IPS-20b (cell line): ENCODE data around the gene RAD18.

ENCODE experiments used
- H3K27ac ChIP-seq: one replicate; pipeline ENCODE4 v1.5.1; 2013; ENCODE audit warnings: low read length
- H3K27me3 ChIP-seq: 2 replicates; pipeline ENCODE4 v1.6.1; 2013; ENCODE audit warnings: mild to moderate bottlenecking, low read length, inconsistent platforms; ENCODE audit not compliant: insufficient read depth
- H3K36me3 ChIP-seq: 2 replicates; pipeline ENCODE4 v1.6.1; 2013; ENCODE audit warnings: low read depth, mild to moderate bottlenecking, inconsistent platforms, low read length, moderate library complexity; ENCODE audit not compliant: insufficient read depth
- H3K4me1 ChIP-seq: 2 replicates; pipeline ENCODE4 v1.6.1; 2013; ENCODE audit warnings: mild to moderate bottlenecking, control low read depth, inconsistent platforms, low read length, moderate library complexity; ENCODE audit not compliant: insufficient read depth
- H3K4me3 ChIP-seq: 2 replicates; pipeline ENCODE4 v1.5.1; 2013; ENCODE audit warnings: mild to moderate bottlenecking, low read length, inconsistent platforms
- H3K9ac ChIP-seq: 2 replicates; pipeline ENCODE4 v1.6.1; 2013; ENCODE audit warnings: low read depth, mild to moderate bottlenecking, inconsistent platforms, low read length, moderate library complexity
- H3K9me3 ChIP-seq: 2 replicates; pipeline ENCODE4 v1.6.1; 2013; ENCODE audit warnings: mild to moderate bottlenecking, low read depth, low read length, inconsistent platforms; ENCODE audit not compliant: insufficient read depth

RAD18 gene

DNA sequence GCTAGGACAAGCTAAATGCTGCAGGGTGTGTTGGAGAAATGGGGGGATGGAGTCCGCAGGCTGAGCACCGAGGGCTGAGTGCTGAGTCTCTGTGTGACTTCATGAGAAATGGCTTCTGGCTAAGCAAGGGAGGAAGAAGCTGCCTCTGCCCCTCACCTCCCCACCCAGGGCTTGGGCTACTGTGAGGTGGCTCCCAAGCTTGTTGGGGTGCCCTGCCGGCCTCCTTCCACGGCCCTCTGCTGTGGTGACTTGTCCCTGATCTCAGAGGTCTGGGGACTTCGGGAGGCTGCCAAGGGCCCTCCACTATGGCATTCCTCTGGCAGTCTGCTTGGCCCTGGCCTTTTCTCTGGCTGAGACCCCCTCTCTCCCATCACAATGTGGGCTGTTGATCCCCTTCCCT, 30.1 kb upstream of the RAD18 start:
- Histone ChIP-seq H3K4me1 (peaks cover 3% of the 10 kb centered on the region; the same call in 1 of the 2 replicates), H3K27me3 (no peaks in the 10 kb centered on the region), H3K36me3 (no peaks in the 10 kb centered on the region)

DNA sequence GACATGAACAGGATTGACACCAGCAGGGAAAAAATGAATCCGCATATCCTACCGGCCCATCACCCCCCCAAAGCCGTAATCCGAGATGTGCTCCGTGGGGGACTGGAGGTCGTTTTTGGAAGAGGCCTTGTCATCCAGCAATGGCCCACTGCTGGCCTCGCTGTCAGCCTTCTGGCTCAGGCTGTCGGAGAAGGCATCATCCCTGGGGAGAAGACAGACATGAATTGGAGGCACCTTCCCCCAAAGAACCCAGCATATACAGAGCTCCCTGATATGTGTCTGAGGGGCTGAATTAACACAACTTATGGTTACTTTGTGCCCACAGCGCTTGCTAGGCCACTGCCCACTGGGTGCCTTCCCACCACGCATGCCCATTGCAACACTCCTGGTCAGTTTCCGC, 29.6 kb upstream of the RAD18 start:
- Histone ChIP-seq H3K36me3 (no peaks in the 10 kb centered on the region), H3K27ac (no peak overlapping the region)

More for the DNA sequence above, 30.1 kb upstream of the RAD18 start:
- H3K9me3 ChIP-seq = no peaks in the 10 kb centered on the region
- H3K9ac ChIP-seq = no peak overlapping the region
- no peak overlapping the region for H3K27ac ChIP-seq
- H3K4me3 ChIP-seq = no peak overlapping the region

GRCh38 chr3:8992199-8992598, 28.9 kb upstream of the RAD18 start:
- Histone ChIP-seq H3K27ac (no peak overlapping the region), H3K36me3 (no peaks in the 10 kb centered on the region), H3K4me3 (no peak overlapping the region), H3K4me1 (peaks cover 3% of the 10 kb centered on the region; the same call in 1 of the 2 replicates), H3K9me3 (no peaks in the 10 kb centered on the region), H3K9ac (no peak overlapping the region), H3K27me3 (no peaks in the 10 kb centered on the region)

More for the DNA sequence above, 29.6 kb upstream of the RAD18 start:
- Histone ChIP-seq H3K4me3 (no peak overlapping the region), H3K9me3 (no peaks in the 10 kb centered on the region), H3K9ac (no peak overlapping the region), H3K27me3 (no peaks in the 10 kb centered on the region), H3K4me1 (peaks cover 3% of the 10 kb centered on the region; the same call in 1 of the 2 replicates)

GRCh38 chr3:8990266-8991215, 27.3 kb upstream of the RAD18 start:
- Histone ChIP-seq H3K9me3 (no peaks in the 10 kb centered on the region), H3K36me3 (no peaks in the 10 kb centered on the region), H3K4me3 (no peak overlapping the region), H3K9ac (no peak overlapping the region), H3K4me1 (peaks cover 3% of the 10 kb centered on the region; the same call in 1 of the 2 replicates), H3K27me3 (no peaks in the 10 kb centered on the region), H3K27ac (no peak overlapping the region)

- H3K9me3 ChIP-seq = no peaks in the 10 kb centered on the region
- no peak overlapping the region for H3K27ac ChIP-seq
- no peak overlapping the region for H3K4me3 ChIP-seq
- H3K9ac ChIP-seq = no peak overlapping the region
- no peaks in the 10 kb centered on the region for H3K27me3 ChIP-seq
- peaks cover 3% of the 10 kb centered on the region; the same call in 1 of the 2 replicates for H3K4me1 ChIP-seq
- no peaks in the 10 kb centered on the region for H3K36me3 ChIP-seq
These were observed 25.7 kb upstream of the RAD18 start for GRCh38 chr3:8988791-8989558.

GRCh38 chr3:8988384-8988655, 25.0 kb upstream of the RAD18 start:
- peaks cover 3% of the 10 kb centered on the region; the same call in 1 of the 2 replicates for H3K4me1 ChIP-seq
- no peak overlapping the region for H3K27ac ChIP-seq
- H3K36me3 ChIP-seq = no peaks in the 10 kb centered on the region
- no peaks in the 10 kb centered on the region for H3K27me3 ChIP-seq
- no peak overlapping the region for H3K4me3 ChIP-seq
- no peaks in the 10 kb centered on the region for H3K9me3 ChIP-seq
- no peak overlapping the region for H3K9ac ChIP-seq

DNA sequence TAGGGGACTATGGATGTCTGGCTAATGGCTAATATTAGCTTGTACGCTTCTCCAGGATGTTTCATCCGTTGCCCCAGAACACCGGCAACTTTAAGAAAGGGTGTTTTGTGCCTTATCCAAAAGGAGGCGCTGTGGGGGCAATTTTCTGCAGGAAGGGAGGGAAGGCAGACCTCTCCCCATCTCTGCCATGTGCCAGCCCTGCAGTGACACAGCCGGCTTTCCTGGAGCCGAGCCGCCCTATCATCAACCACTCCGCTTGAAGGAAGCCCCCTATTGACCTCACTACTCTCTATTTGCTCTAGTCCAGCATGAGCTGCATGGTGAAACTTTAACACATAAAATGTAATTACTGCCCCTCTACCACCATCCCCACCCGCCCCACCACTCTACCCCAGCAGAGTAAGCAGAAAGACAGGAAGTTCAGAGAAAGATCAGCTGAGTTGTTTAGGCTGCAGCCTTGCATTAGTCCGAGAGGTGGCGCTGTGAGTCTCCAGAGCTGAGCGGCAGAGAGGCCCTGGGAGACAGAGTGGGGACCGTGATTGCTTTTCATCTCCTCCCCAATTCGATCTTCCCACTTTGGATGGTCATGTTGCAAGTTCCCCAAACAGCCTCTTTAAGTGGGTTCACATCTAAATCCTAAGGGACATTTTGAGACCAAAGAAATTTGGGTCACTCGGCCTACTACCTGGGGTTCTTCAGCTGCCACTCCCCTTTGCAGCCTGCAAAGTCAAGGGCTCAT, 24.5 kb upstream of the RAD18 start:
- Histone ChIP-seq H3K9me3 (no peaks in the 10 kb centered on the region), H3K27ac (no peak overlapping the region), H3K27me3 (no peaks in the 10 kb centered on the region), H3K36me3 (no peaks in the 10 kb centered on the region), H3K4me1 (peaks cover 1% of the 10 kb centered on the region; the same call in 1 of the 2 replicates), H3K9ac (no peak overlapping the region), H3K4me3 (peak overlapping the region; percentile 54; the same call in 1 of the 2 replicates)

GRCh38 chr3:8987226-8987625, 24.0 kb upstream of the RAD18 start:
- Histone ChIP-seq H3K9me3 (no peaks in the 10 kb centered on the region), H3K27me3 (no peaks in the 10 kb centered on the region), H3K27ac (no peak overlapping the region), H3K4me3 (no peak overlapping the region), H3K4me1 (no peaks in the 10 kb centered on the region; the same call in 1 of the 2 replicates), H3K36me3 (no peaks in the 10 kb centered on the region), H3K9ac (no peak overlapping the region)

- no peak overlapping the region for H3K4me3 ChIP-seq
- H3K9ac ChIP-seq = no peak overlapping the region
- no peaks in the 10 kb centered on the region for H3K4me1 ChIP-seq
- H3K36me3 ChIP-seq = no peaks in the 10 kb centered on the region
- no peaks in the 10 kb centered on the region for H3K27me3 ChIP-seq
- no peaks in the 10 kb centered on the region for H3K9me3 ChIP-seq
- no peak overlapping the region for H3K27ac ChIP-seq
These were observed 23.5 kb upstream of the RAD18 start for GRCh38 chr3:8986741-8987140.

DNA sequence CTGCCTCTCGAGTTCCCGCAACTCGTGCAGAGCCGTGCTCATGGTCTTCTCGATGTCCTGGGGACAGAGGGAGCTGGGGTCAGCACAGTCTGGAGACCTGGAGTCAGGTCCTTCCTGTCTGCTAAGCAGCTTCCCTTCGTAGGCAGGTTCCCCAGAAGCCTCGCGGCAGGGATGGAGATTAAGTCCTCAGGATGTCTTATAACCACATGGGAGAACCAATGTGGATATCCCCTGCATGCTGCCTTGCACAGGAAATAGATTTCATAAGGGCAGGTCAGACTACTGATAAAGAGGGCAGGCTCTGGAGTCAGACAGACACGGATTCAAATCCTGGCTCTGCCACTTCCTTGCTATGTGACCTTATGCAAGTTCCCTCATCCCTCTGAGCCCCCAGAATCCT, 22.6 kb upstream of the RAD18 start:
- no peaks in the 10 kb centered on the region for H3K36me3 ChIP-seq
- no peaks in the 10 kb centered on the region for H3K4me1 ChIP-seq
- H3K4me3 ChIP-seq = no peak overlapping the region
- H3K27me3 ChIP-seq = no peaks in the 10 kb centered on the region
- no peak overlapping the region for H3K9ac ChIP-seq
- no peak overlapping the region for H3K27ac ChIP-seq
- H3K9me3 ChIP-seq = no peaks in the 10 kb centered on the region

GRCh38 chr3:8985411-8985831, 22.1 kb upstream of the RAD18 start:
- Histone ChIP-seq H3K4me1 (no peaks in the 10 kb centered on the region), H3K27ac (no peak overlapping the region), H3K9ac (no peak overlapping the region), H3K4me3 (no peak overlapping the region), H3K36me3 (no peaks in the 10 kb centered on the region), H3K27me3 (no peaks in the 10 kb centered on the region), H3K9me3 (no peaks in the 10 kb centered on the region)
